ENCODE measurements around the gene GAPDH.
A peak's percentile ranks its signal among the peaks of the same experiment; 100 is the strongest.

GAPDH gene

GRCh38 chr12:6529291-6529737 lies 5.0 kb upstream of the GAPDH start:
- no peak for DNase-seq (ENCODE audit: low read depth in 3 of 3)

- DNase-seq (ENCODE audit: low read depth in 3 of 3) = no peak
These were observed 3.6 kb upstream of the GAPDH start for GRCh38 chr12:6530576-6531260.

- DNase-seq (ENCODE audit: low read depth in 3 of 3) = peak; percentile 73 to 85 (median 77)
These were observed 2.0 kb upstream of the GAPDH start for GRCh38 chr12:6532051-6532926.

- peak in 1 of 3 experiments; percentile 68 for DNase-seq (ENCODE audit: low read depth in 3 of 3)
These were observed 1.2 kb upstream of the GAPDH start for GRCh38 chr12:6532927-6533652.

GRCh38 chr12:6533653-6533922 lies 729 bp upstream of the GAPDH start:
- no peak for DNase-seq (ENCODE audit: low read depth in 3 of 3)

- no peak for DNase-seq (ENCODE audit: low read depth in 3 of 3)
These were observed 303 bp downstream of the GAPDH start for GRCh38 chr12:6534695-6534944.

- peak in 2 of 3 experiments; percentile 58 to 78 for DNase-seq (ENCODE audit: low read depth in 3 of 3)
These were observed 804 bp downstream of the GAPDH start for GRCh38 chr12:6534945-6535696.

- no peak for DNase-seq (ENCODE audit: low read depth in 3 of 3)
These were observed 1.3 kb downstream of the GAPDH start for GRCh38 chr12:6535697-6535946.

GRCh38 chr12:6535960-6536847 lies 1.9 kb downstream of the GAPDH start:
- DNase-seq (ENCODE audit: low read depth in 3 of 3) = peak in 1 of 3 experiments; percentile 20

- peak in 1 of 3 experiments; percentile 32 for DNase-seq (ENCODE audit: low read depth in 3 of 3)
These were observed 2.7 kb downstream of the GAPDH start for GRCh38 chr12:6536894-6537579.

GRCh38 chr12:6537580-6538419 lies 3.5 kb downstream of the GAPDH start:
- peak in 2 of 3 experiments; percentile 74 to 79 for DNase-seq (ENCODE audit: low read depth in 3 of 3)

- DNase-seq (ENCODE audit: low read depth in 3 of 3) = peak in 1 of 3 experiments; percentile 50
These were observed 4.3 kb downstream of the GAPDH start for GRCh38 chr12:6538420-6539313.

- DNase-seq (ENCODE audit: low read depth in 3 of 3) = no peak
These were observed 5.0 kb downstream of the GAPDH start for GRCh38 chr12:6539314-6539682.

GRCh38 chr12:6539707-6540134 lies 5.4 kb downstream of the GAPDH start:
- peak in 1 of 3 experiments; percentile 27 for DNase-seq (ENCODE audit: low read depth in 3 of 3)

- peak in 1 of 3 experiments; percentile 62 for DNase-seq (ENCODE audit: low read depth in 3 of 3)
These were observed 6.0 kb downstream of the GAPDH start for GRCh38 chr12:6540181-6540877.

- DNase-seq (ENCODE audit: low read depth in 3 of 3) = no peak
These were observed 7.3 kb downstream of the GAPDH start for GRCh38 chr12:6541371-6542165.
